ENCODE data around the gene NRP2. TPM values are rescaled to one million over a fixed set of nuclear protein-coding genes. Genes with fewer than 3 reads are reported as not detected.

Gene NRP2
- total RNA-seq, 4 donors from 2014 or later: 195 to 440 (median 314) TPM

- WGBS: 91% methylated on average over 5 of the region's 5 CpGs
- no peak for DNase-seq (ENCODE audit: extremely low spot score)
- no peak overlapping the region for H3K4me3 ChIP-seq
- TF ChIP-seq POLR2AphosphoS5 (IDR thresholded peaks at IDR 0.05) (no peak), EP300 (IDR thresholded peaks at IDR 0.05) (no peak), POLR2A (IDR thresholded peaks at IDR 0.05; ENCODE audit: low read depth) (no peak)
- TF ChIP-seq, protein P1, sequence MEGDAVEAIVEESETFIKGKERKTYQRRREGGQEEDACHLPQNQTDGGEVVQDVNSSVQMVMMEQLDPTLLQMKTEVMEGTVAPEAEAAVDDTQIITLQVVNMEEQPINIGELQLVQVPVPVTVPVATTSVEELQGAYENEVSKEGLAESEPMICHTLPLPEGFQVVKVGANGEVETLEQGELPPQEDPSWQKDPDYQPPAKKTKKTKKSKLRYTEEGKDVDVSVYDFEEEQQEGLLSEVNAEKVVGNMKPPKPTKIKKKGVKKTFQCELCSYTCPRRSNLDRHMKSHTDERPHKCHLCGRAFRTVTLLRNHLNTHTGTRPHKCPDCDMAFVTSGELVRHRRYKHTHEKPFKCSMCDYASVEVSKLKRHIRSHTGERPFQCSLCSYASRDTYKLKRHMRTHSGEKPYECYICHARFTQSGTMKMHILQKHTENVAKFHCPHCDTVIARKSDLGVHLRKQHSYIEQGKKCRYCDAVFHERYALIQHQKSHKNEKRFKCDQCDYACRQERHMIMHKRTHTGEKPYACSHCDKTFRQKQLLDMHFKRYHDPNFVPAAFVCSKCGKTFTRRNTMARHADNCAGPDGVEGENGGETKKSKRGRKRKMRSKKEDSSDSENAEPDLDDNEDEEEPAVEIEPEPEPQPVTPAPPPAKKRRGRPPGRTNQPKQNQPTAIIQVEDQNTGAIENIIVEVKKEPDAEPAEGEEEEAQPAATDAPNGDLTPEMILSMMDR (IDR thresholded peaks at IDR 0.05): no peak
- intact Hi-C loops (cut with DNase I): no loop called here
- H3K27ac ChIP-seq (replicated peaks in 1 of 4): no peak overlapping the region
- no peaks in the 10 kb centered on the region for H3K27me3 ChIP-seq
- H3K4me1 ChIP-seq: no peaks in the 10 kb centered on the region
- H3K36me3 ChIP-seq: no peaks in the 10 kb centered on the region
- peaks cover 0 to 10% (median 0%) of the 10 kb centered on the region in 4 donors for H3K9me3 ChIP-seq
These were observed 38.3 kb upstream of the NRP2 start for GRCh38 chr2:205644018-205644417.

DNA sequence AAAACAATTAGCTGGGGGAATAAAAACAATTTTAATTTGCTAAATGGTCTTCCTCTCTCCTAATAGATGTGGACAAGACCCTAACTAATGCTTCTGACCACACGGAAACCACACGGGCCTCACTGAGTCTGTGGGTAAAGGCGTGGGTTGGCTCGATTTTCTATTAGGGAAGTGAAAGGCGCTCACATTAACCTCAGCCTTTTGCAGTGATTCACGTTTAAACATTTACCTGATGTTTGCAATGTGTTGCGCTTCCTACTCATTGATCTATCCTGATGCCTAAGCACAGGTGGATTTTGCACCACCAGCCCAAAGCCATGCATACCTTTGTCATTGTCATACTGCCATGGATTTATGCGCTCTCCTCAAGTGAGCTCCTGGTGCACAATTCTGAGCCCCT lies 35.6 kb upstream of the NRP2 start:
- DNase-seq (ENCODE audit: extremely low spot score): no peak
- intact Hi-C loops (cut with DNase I): no loop called here
- TF ChIP-seq POLR2AphosphoS5 (IDR thresholded peaks at IDR 0.05) (no peak), POLR2A (IDR thresholded peaks at IDR 0.05; ENCODE audit: low read depth) (no peak)
- TF ChIP-seq, protein P1 (IDR thresholded peaks at IDR 0.05): no peak
- Histone ChIP-seq H3K27ac (replicated peaks in 1 of 4) (no peak overlapping the region), H3K9me3 (no peaks in the 10 kb centered on the region), H3K36me3 (no peaks in the 10 kb centered on the region), H3K27me3 (no peaks in the 10 kb centered on the region), H3K4me3 (no peak overlapping the region), H3K4me1 (no peaks in the 10 kb centered on the region)
- WGBS: 94% methylated on average over 8 of the region's 8 CpGs

DNA sequence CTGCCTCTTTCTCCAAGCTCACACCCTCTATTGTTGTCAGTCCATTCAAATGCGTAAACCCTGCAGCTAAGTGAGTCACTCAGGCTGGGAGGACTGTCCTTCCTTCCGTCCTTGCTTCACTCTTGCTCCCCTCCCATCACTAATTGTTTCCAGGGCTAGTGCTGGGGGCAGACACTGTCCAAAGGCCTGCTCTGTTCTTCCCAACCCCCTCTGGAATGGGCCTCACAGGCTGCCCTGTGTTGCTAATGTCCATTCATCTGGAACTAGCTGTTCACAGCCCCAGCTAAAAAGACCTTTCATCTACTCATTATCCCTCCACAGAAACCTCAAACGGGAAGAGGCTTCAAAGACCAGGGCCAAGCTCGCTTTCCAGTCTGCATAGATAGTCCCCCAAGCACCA lies 31.9 kb upstream of the NRP2 start:
- DNase-seq (ENCODE audit: extremely low spot score): no peak
- no peaks in the 10 kb centered on the region for H3K27me3 ChIP-seq
- 85% methylated on average over 4 of the region's 4 CpGs for WGBS
- TF ChIP-seq POLR2AphosphoS5 (IDR thresholded peaks at IDR 0.05): no peak
- no peak overlapping the region for H3K4me3 ChIP-seq
- no peak overlapping the region for H3K27ac ChIP-seq (replicated peaks in 1 of 4)
- H3K36me3 ChIP-seq: no peaks in the 10 kb centered on the region
- H3K9me3 ChIP-seq: no peaks in the 10 kb centered on the region
- intact Hi-C loops (cut with DNase I): no loop called here
- no peaks in the 10 kb centered on the region for H3K4me1 ChIP-seq

DNA sequence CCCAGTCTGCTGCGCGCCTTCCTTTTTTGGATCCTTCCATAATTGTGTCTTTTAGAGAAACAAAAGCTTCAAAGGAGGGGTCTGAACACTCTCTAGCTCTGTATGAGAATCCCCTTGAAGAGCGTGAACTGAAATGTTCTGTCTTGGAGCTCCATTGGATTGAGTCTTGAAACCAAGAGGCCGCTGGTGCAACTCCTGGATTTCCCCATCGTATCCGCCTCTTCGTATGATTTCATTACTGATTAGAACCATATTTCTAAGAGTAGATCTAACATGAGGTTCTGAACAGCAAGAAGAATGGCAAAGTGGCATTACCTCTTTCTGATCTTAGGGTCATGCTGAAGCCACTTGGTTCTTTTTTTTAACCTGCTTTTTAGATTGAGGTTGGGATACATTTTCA lies 31.4 kb upstream of the NRP2 start:
- 99% methylated on average over 7 of the region's 7 CpGs for WGBS
- Histone ChIP-seq H3K27me3 (no peaks in the 10 kb centered on the region), H3K9me3 (no peaks in the 10 kb centered on the region), H3K27ac (replicated peaks in 1 of 4) (no peak overlapping the region), H3K4me3 (no peak overlapping the region), H3K36me3 (no peaks in the 10 kb centered on the region), H3K4me1 (no peaks in the 10 kb centered on the region)
- TF ChIP-seq, protein P1 (IDR thresholded peaks at IDR 0.05): no peak
- TF ChIP-seq POLR2A (IDR thresholded peaks at IDR 0.05; ENCODE audit: low read depth) (no peak), EP300 (IDR thresholded peaks at IDR 0.05) (no peak), POLR2AphosphoS5 (IDR thresholded peaks at IDR 0.05) (no peak)
- intact Hi-C loops (cut with DNase I): no loop called here
- DNase-seq (ENCODE audit: extremely low spot score): no peak

GRCh38 chr2:205651719-205652118 lies 30.6 kb upstream of the NRP2 start:
- Histone ChIP-seq H3K36me3 (no peaks in the 10 kb centered on the region), H3K4me1 (peaks cover 0 to 5% (median 2%) of the 10 kb centered on the region in 4 donors), H3K4me3 (no peak overlapping the region), H3K9me3 (no peaks in the 10 kb centered on the region), H3K27ac (replicated peaks in 1 of 4) (no peak overlapping the region), H3K27me3 (no peaks in the 10 kb centered on the region)
- 0% methylated on average over 1 of the region's 1 CpG for WGBS
- intact Hi-C loops (cut with DNase I): no loop called here
- DNase-seq (ENCODE audit: extremely low spot score): no peak
- TF ChIP-seq POLR2A (IDR thresholded peaks at IDR 0.05; ENCODE audit: low read depth) (no peak), EP300 (IDR thresholded peaks at IDR 0.05) (no peak), POLR2AphosphoS5 (IDR thresholded peaks at IDR 0.05) (no peak)
- TF ChIP-seq, protein P1 (IDR thresholded peaks at IDR 0.05): no peak

Measured in esophagus muscularis mucosa (tissue), 4 donors.